Measurements from ENCODE around the gene RBM19.
A peak's percentile ranks its signal among the peaks of the same experiment; 100 is the strongest.

The RBM19 gene

GRCh38 chr12:113988976-113989375 is 22.9 kb upstream of the RBM19 start:
- DNase-seq, result no peak

GRCh38 chr12:113988064-113988451 is 21.9 kb upstream of the RBM19 start:
- no peak for DNase-seq

- no peak for DNase-seq
Observed at GRCh38 chr12:113987261-113988063, 21.3 kb upstream of the RBM19 start.

GRCh38 chr12:113984464-113984863 is 18.3 kb upstream of the RBM19 start:
- DNase-seq, result no peak

GRCh38 chr12:113983777-113984448 is 17.8 kb upstream of the RBM19 start:
- DNase-seq, result no peak

- DNase-seq, result no peak
Observed at GRCh38 chr12:113983265-113983664, 17.1 kb upstream of the RBM19 start.

- no peak for DNase-seq
Observed at GRCh38 chr12:113981876-113982275, 15.8 kb upstream of the RBM19 start.

GRCh38 chr12:113980537-113981337 is 14.6 kb upstream of the RBM19 start:
- DNase-seq, result peak; percentile 74

GRCh38 chr12:113980054-113980453 is 13.9 kb upstream of the RBM19 start:
- DNase-seq, result no peak

- no peak for DNase-seq
Observed at GRCh38 chr12:113978080-113978479, 12.0 kb upstream of the RBM19 start.

GRCh38 chr12:113974006-113974405 is 7.9 kb upstream of the RBM19 start:
- DNase-seq, result no peak

- DNase-seq, result no peak
Observed at GRCh38 chr12:113973109-113973904, 7.2 kb upstream of the RBM19 start.

GRCh38 chr12:113971392-113971791 is 5.3 kb upstream of the RBM19 start:
- no peak for DNase-seq

- DNase-seq, result peak; percentile 24
Observed at GRCh38 chr12:113970211-113970610, 4.1 kb upstream of the RBM19 start.

- DNase-seq, result no peak
Observed at GRCh38 chr12:113967368-113967767, 1.2 kb upstream of the RBM19 start.

GRCh38 chr12:113962733-113963132 is 3.4 kb downstream of the RBM19 start:
- no peak for DNase-seq

- DNase-seq, result peak; percentile 89
Observed at GRCh38 chr12:113961921-113962710, 4.0 kb downstream of the RBM19 start.

GRCh38 chr12:113960030-113960429 is 6.1 kb downstream of the RBM19 start:
- DNase-seq, result no peak

- no peak for DNase-seq
Observed at GRCh38 chr12:113959096-113959495, 7.0 kb downstream of the RBM19 start.

- no peak for DNase-seq
Observed at GRCh38 chr12:113958108-113958507, 8.0 kb downstream of the RBM19 start.

- DNase-seq, result no peak
Observed at GRCh38 chr12:113957627-113958026, 8.5 kb downstream of the RBM19 start.
